Ovary (tissue), 3 donors: ENCODE data around the gene LRP8.

Source experiments
- CTCF ChIP-seq, 3 donors: fragments of 450-650 bp in 2 of 3; fragments of 200-600 bp in 1 of 3; IDR thresholded peaks; one replicate each; pipeline versions ENCODE4 v1.5.1 to v1.8.0; 2016 to 2022; ENCODE audit warnings: antibody characterized with exemption in 3 of 3, mild to moderate bottlenecking in 1 of 3
- POLR2A ChIP-seq: fragments of 450-650 bp; IDR thresholded peaks from one replicate; pipeline ENCODE4 v1.6.1; 2017; ENCODE audit warnings: antibody characterized with exemption, mild to moderate bottlenecking, moderate library complexity
- donor health status: DM: no; HTN: no; CAD: no.

DNA sequence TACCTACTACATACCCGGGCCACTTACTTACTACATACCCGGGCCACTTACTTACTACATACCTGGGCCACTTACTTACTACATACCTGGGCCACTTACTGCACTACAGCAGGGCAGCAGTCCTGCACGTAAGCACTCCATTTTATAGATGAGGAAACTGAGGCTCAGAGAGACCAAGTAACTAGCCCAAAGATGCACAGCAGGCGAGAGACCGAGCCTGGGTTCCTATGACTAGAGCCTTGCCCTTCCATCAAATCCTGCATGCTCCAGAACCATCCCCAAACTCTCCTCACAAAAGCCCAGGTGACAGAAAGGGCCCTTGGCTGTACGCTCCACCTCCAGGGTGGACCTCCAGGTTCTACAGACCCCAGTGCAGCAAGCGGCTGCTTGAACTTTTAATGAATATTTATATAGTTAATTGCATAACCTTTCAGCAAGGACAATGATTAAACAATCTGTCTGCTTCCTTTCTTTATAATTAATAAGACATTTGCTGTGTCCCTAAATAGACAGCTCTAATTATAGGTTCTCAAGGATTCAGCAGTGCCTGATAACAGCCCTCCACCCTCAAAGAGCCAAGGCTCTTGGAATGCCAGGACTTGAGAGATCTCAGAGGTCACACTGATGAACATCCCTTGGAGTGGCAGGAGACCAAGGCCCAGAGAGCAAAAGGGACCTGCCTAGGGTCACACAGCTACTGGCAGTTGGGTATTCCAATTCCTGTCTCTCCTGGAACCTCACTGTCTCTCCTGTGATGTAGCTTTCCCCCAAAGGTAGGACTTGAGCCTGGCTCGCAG lies 43.4 kb downstream of the LRP8 start:
- TF ChIP-seq CTCF (IDR thresholded peaks at IDR 0.05) (no peak), POLR2A (no peak)
